Lower leg skin (tissue), 4 donors: Measurements from ENCODE around the gene DGAT2. TPM values are rescaled to one million over a fixed set of nuclear protein-coding genes. Genes with fewer than 3 reads are reported as not detected.

Experiments
- DNase-seq, 2 donors: peaks; one replicate each; pipeline ENCODE4 v3.0.0-alpha.2; 2019; ENCODE audit warnings: low spot score in 2 of 2
- H3K4me3 ChIP-seq: fragments of 200-600 bp; sonication (generic); 2 replicates; pipeline ENCODE4 v1.5.1; 2017; ENCODE audit warnings: mild to moderate bottlenecking, low read depth; ENCODE audit not compliant: poor library complexity, severe bottlenecking
- CTCF ChIP-seq, 3 donors: fragments of 450-650 bp; IDR thresholded peaks; one replicate each; pipeline ENCODE4 v1.5.1; 2016; ENCODE audit warnings: antibody characterized with exemption in 3 of 3, mild to moderate bottlenecking in 3 of 3, moderate library complexity in 2 of 3
- POLR2A ChIP-seq, 2 donors: fragments of 450-650 bp; IDR thresholded peaks; one replicate each; pipeline ENCODE4 v1.6.1; 2016 to 2017; ENCODE audit warnings: antibody characterized with exemption in 2 of 2, mild to moderate bottlenecking in 1 of 2, moderate library complexity in 1 of 2
- WGBS, 2 donors: methylation state at CpG; one replicate each; pipeline ENCODE4 v1.1.5; 2018; 5-methylcytosine and 5-hydroxymethylcytosine counted together
- intact Hi-C: fragments of 100-400 bp; cut with DNase I; formaldehyde crosslinking; loops from one replicate; pipeline ENCODE4 v1.15.0; 2023; ENCODE audit warnings: low total_unique reads
- total RNA-seq, 4 donors: library from RNA; depleted of rRNA; stranded (reverse); fragments of >200 nt; gene quantifications; one replicate each; pipeline ENCODE4 v1.1.0, GENCODE V29; 2016

DGAT2 gene
- total RNA-seq, 4 donors from 2014 or later, result 160 to 545 (median 289) TPM

GRCh38 chr11:75790986-75791385 lies 22.4 kb downstream of the DGAT2 start:
- TF ChIP-seq CTCF (IDR thresholded peaks at IDR 0.05) (no peak), POLR2A (IDR thresholded peaks at IDR 0.05) (no peak)
- H3K4me3 ChIP-seq, result no peak overlapping the region
- WGBS, 2 donors, result 60 to 68% methylated on average over 2 of the region's 2 CpGs
- intact Hi-C loops, result no loop called here
- no peak for DNase-seq

GRCh38 chr11:75792127-75792731 lies 23.7 kb downstream of the DGAT2 start:
- 80 to 93% methylated on average over 6 of the region's 6 CpGs for WGBS, 2 donors
- DNase-seq, result no peak
- intact Hi-C loops, result no loop called here
- TF ChIP-seq CTCF (IDR thresholded peaks at IDR 0.05) (no peak), POLR2A (IDR thresholded peaks at IDR 0.05) (no peak)
- H3K4me3 ChIP-seq, result no peak overlapping the region

GRCh38 chr11:75792997-75793800 lies 24.6 kb downstream of the DGAT2 start:
- intact Hi-C loops, result no loop called here
- no peak overlapping the region for H3K4me3 ChIP-seq
- WGBS, 2 donors, result 64% methylated on average over 12 of the region's 12 CpGs
- no peak for TF ChIP-seq CTCF (IDR thresholded peaks at IDR 0.05)
- TF ChIP-seq POLR2A (IDR thresholded peaks at IDR 0.05), result no peak
- no peak for DNase-seq

- H3K4me3 ChIP-seq, result no peak overlapping the region
- no peak for DNase-seq
- intact Hi-C loops, result no loop called here
- WGBS, 2 donors, result 65 to 83% methylated on average over 2 of the region's 2 CpGs
- TF ChIP-seq CTCF (IDR thresholded peaks at IDR 0.05), result no peak
Measured at GRCh38 chr11:75793966-75794365, 25.4 kb downstream of the DGAT2 start.

GRCh38 chr11:75795276-75796090 lies 26.9 kb downstream of the DGAT2 start:
- WGBS, 2 donors, result 58 to 60% methylated on average over 4 of the region's 4 CpGs
- TF ChIP-seq POLR2A (IDR thresholded peaks at IDR 0.05), result no peak
- TF ChIP-seq CTCF (IDR thresholded peaks at IDR 0.05), result no peak
- DNase-seq, result no peak
- H3K4me3 ChIP-seq, result no peak overlapping the region
- intact Hi-C loops, result no loop called here
